Measurements from ENCODE around the gene HOOK2. TPM values are rescaled to one million over a fixed set of nuclear protein-coding genes. Genes with fewer than 3 reads are reported as not detected.

HOOK2 gene
- total and polyA plus RNA-seq, 12 donors: 6.3 to 99.7 (median 29.1) TPM

- Histone ChIP-seq H3K27me3 (no peaks in the 10 kb centered on the region), H3K4me3 (peak overlapping the region in 3 of 4 donors; percentile 74 to 80 (median 77)), H3K27ac (peak overlapping the region; percentile 93 to 99 (median 98)), H3K9me3 (replicated peaks in 1 of 3) (no peaks in the 10 kb centered on the region), H3K36me3 (replicated peaks in 1 of 2) (peaks cover 0 to 9% of the 10 kb centered on the region in 2 donors), H3K4me1 (replicated peaks in 1 of 2) (peaks cover 21 to 36% of the 10 kb centered on the region in 2 donors)
- intact Hi-C loops (cut with DNase I): loop anchor here in 1 of 2 donors (2.0 kb wide), 1 partner anchor 15 kb away; no protein-coding TSS in a partner anchor
- peak; percentile 84 to 90 for TF ChIP-seq POLR2A (IDR thresholded peaks at IDR 0.05)
- peak in 2 of 6 experiments; percentile 1 to 16 for TF ChIP-seq CTCF (IDR thresholded peaks at IDR 0.05)
- peak; percentile 95 to 97 (median 96) for DNase-seq
- WGBS, 4 donors: 0 to 1% (median 0%) methylated on average over 8 to 81 of the region's 81 CpGs
These were observed 18.2 kb upstream of the HOOK2 start for GRCh38 chr19:12793290-12794195.

DNA sequence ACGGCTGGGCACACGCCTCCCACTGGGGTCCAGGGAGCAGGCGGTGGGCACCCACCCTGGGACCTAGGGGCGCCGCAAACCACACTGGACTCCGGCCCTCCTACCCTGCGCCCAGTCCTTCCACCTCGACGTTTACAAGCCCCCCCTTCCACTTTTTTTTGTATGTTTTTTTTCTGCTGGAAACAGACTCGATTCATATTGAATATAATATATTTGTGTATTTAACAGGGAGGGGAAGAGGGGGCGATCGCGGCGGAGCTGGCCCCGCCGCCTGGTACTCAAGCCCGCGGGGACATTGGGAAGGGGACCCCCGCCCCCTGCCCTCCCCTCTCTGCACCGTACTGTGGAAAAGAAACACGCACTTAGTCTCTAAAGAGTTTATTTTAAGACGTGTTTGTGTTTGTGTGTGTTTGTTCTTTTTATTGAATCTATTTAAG, 17.5 kb upstream of the HOOK2 start:
- Histone ChIP-seq H3K9me3 (replicated peaks in 1 of 3) (no peaks in the 10 kb centered on the region), H3K4me3 (peak overlapping the region; percentile 54 to 80 (median 76)), H3K4me1 (replicated peaks in 1 of 2) (peaks cover 28 to 42% of the 10 kb centered on the region in 2 donors), H3K27ac (peak overlapping the region; percentile 93 to 99 (median 98)), H3K36me3 (replicated peaks in 1 of 2) (peaks cover 0 to 2% of the 10 kb centered on the region in 2 donors), H3K27me3 (no peaks in the 10 kb centered on the region)
- intact Hi-C loops (cut with DNase I): no loop called here
- TF ChIP-seq CTCF (IDR thresholded peaks at IDR 0.05) (no peak), POLR2A (IDR thresholded peaks at IDR 0.05) (no peak)
- peak in 3 of 7 donors; percentile 55 to 73 (median 57) for DNase-seq
- WGBS, 4 donors: 0 to 2% (median 0%) methylated on average over 18 to 22 of the region's 22 CpGs

GRCh38 chr19:12792051-12792852, 16.9 kb upstream of the HOOK2 start:
- TF ChIP-seq POLR2A (IDR thresholded peaks at IDR 0.05) (peak; percentile 44 to 71), CTCF (IDR thresholded peaks at IDR 0.05) (peak in 1 of 6 experiments; percentile 5)
- H3K4me3 ChIP-seq: peak overlapping the region; percentile 54 to 80 (median 76)
- intact Hi-C loops (cut with DNase I): no loop called here
- H3K36me3 ChIP-seq (replicated peaks in 1 of 2): no peaks in the 10 kb centered on the region
- peak overlapping the region; percentile 93 to 99 (median 98) for H3K27ac ChIP-seq
- 0 to 1% (median 0%) methylated on average over 3 to 84 of the region's 84 CpGs for WGBS, 4 donors
- H3K4me1 ChIP-seq (replicated peaks in 1 of 2): peaks cover 29 to 49% of the 10 kb centered on the region in 2 donors
- no peaks in the 10 kb centered on the region for H3K9me3 ChIP-seq (replicated peaks in 1 of 3)
- H3K27me3 ChIP-seq: no peaks in the 10 kb centered on the region
- peak; percentile 77 to 91 (median 82) for DNase-seq
